ENCODE results near the gene COX5A.

COX5A gene

DNA sequence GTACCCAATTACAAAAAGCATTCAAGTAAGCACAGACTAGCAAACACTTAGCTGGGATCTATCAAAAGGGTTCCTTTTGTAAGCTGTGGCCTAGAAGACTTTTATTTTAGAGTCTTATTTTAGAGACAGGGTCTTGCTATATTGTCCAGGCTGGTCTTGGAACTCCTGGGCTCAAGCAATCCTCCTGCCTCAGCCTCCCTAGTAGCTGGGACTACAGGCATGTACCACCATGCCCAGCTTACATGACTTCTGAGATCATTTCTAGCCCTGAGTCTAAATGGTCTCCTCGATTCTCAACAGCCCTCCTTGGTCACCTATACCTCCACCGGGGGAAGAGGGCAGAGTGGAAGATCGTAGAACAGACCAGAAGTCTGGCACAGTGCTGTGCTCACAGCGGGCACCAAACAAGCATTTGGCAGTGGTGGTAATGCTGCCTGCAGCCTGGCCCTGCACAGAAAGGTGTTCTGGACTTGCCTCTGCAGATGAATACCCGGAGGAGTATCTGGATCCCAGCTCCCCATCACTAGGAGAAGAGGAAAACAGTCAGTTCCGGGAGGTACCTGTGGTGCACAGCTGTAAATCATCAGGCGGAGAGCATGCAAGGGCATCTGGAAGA is 33.6 kb downstream of the COX5A start:
- TF ChIP-seq TAF1 (IDR thresholded peaks at IDR 0.05; ENCODE audit: borderline replicate concordance, insufficient read depth, low read length) (no peak), SIN3A (IDR thresholded peaks at IDR 0.05; ENCODE audit: borderline replicate concordance, insufficient read depth, low read length) (no peak), POLR2AphosphoS5 (IDR thresholded peaks at IDR 0.05; ENCODE audit: low read depth, low read length) (no peak), FOXP2 (optimal IDR thresholded peaks at IDR 0.05; ENCODE audit: borderline replicate concordance, extremely low read depth, extremely low read length, insufficient read depth) (no peak)
- TF ChIP-seq, protein P1, sequence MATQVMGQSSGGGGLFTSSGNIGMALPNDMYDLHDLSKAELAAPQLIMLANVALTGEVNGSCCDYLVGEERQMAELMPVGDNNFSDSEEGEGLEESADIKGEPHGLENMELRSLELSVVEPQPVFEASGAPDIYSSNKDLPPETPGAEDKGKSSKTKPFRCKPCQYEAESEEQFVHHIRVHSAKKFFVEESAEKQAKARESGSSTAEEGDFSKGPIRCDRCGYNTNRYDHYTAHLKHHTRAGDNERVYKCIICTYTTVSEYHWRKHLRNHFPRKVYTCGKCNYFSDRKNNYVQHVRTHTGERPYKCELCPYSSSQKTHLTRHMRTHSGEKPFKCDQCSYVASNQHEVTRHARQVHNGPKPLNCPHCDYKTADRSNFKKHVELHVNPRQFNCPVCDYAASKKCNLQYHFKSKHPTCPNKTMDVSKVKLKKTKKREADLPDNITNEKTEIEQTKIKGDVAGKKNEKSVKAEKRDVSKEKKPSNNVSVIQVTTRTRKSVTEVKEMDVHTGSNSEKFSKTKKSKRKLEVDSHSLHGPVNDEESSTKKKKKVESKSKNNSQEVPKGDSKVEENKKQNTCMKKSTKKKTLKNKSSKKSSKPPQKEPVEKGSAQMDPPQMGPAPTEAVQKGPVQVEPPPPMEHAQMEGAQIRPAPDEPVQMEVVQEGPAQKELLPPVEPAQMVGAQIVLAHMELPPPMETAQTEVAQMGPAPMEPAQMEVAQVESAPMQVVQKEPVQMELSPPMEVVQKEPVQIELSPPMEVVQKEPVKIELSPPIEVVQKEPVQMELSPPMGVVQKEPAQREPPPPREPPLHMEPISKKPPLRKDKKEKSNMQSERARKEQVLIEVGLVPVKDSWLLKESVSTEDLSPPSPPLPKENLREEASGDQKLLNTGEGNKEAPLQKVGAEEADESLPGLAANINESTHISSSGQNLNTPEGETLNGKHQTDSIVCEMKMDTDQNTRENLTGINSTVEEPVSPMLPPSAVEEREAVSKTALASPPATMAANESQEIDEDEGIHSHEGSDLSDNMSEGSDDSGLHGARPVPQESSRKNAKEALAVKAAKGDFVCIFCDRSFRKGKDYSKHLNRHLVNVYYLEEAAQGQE (IDR thresholded peaks at IDR 0.05; ENCODE audit: insufficient read depth in 1 of 2, low read depth in 2 of 2, low read length in 2 of 2), result no peak

DNA sequence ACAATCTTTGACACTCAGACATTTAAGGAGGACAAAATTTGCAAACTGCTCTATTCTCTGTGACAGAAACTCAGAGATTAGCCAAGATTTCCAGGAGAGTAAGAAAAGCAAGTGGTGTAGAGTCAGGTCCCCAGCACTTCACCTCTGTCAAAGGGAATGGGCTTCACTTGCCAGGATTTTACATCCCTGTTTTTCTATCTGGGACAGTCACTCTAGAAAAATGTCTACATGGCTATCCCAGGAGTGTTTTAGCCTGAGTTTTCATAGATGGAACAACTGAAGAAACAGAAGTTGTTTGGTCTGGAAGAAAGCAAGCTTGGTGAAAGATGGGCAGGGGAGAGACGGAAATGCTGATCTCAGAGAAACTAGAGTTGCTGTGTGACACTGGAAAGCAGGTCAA is 34.2 kb downstream of the COX5A start:
- TF ChIP-seq TAF1 (IDR thresholded peaks at IDR 0.05; ENCODE audit: borderline replicate concordance, insufficient read depth, low read length) (no peak), FOXP2 (optimal IDR thresholded peaks at IDR 0.05; ENCODE audit: borderline replicate concordance, extremely low read depth, extremely low read length, insufficient read depth) (no peak), SIN3A (IDR thresholded peaks at IDR 0.05; ENCODE audit: borderline replicate concordance, insufficient read depth, low read length) (no peak), POLR2AphosphoS5 (IDR thresholded peaks at IDR 0.05; ENCODE audit: low read depth, low read length) (no peak)
- TF ChIP-seq, protein P1 (IDR thresholded peaks at IDR 0.05; ENCODE audit: insufficient read depth in 1 of 2, low read depth in 2 of 2, low read length in 2 of 2), result no peak

DNA sequence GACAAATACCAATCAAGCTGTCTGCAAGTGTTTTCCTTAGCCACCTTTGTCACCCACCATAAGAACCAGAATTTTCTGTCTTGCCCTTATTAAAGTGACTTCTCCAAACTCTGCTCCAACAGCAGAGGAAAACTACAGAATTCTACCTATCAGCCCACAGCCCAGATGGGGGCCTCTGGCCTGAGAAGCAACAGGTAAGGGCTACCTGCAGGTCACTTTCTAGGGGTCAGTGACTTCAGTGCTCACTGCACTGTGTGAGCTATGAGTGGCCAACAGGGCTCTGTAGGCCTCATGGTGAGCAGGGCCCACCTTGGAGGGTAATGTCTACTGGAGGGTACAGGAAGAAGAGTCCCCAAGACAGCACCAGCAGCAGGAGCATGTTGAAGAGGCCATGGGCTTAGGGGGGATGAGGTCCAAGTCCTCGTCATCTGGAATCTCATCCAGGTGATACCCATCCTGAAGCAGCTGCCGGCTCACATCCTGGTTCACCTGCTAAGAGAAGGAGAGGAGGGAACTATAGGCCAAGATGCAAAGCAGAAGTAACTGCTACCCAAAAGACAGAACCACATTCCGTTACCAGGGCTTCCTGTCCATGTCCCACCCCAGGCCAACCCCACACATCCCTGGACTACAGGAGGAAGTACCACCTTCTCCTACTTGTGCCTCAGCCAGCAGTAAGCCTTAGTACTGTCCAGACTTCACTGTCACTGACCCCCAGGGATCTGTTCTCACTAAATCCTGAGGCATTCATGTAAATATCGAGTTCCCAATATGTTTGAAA is 35.4 kb downstream of the COX5A start:
- no peak for TF ChIP-seq FOXP2 (optimal IDR thresholded peaks at IDR 0.05; ENCODE audit: borderline replicate concordance, extremely low read depth, extremely low read length, insufficient read depth)
- TF ChIP-seq, protein P1 (IDR thresholded peaks at IDR 0.05; ENCODE audit: insufficient read depth in 1 of 2, low read depth in 2 of 2, low read length in 2 of 2), result no peak
- TF ChIP-seq POLR2AphosphoS5 (IDR thresholded peaks at IDR 0.05; ENCODE audit: low read depth, low read length), result no peak
- TF ChIP-seq SIN3A (IDR thresholded peaks at IDR 0.05; ENCODE audit: borderline replicate concordance, insufficient read depth, low read length), result no peak
- no peak for TF ChIP-seq TAF1 (IDR thresholded peaks at IDR 0.05; ENCODE audit: borderline replicate concordance, insufficient read depth, low read length)

DNA sequence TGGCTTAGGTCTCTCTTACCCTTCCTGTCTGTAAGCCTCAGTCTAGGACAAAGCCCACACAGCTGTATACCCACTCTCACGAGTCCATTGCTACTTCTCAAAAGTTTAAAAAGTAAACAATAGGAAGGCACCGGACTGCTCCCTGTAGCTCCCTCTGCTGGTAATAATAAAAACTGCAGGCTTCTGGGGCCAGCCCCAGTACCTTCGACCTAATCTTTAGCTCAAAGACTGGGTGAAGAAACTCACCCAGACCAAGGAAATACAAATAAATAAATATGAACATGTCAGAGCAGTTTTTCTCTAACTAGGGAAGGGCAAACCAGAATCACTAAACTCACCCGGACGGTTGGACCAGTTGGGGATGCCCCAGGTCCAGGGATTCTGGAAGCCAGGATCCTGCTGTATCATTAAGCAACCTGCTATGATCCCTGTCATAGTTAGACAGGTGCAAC is 36.2 kb downstream of the COX5A start:
- TF ChIP-seq TAF1 (IDR thresholded peaks at IDR 0.05; ENCODE audit: borderline replicate concordance, insufficient read depth, low read length), result no peak
- TF ChIP-seq SIN3A (IDR thresholded peaks at IDR 0.05; ENCODE audit: borderline replicate concordance, insufficient read depth, low read length), result no peak
- TF ChIP-seq POLR2AphosphoS5 (IDR thresholded peaks at IDR 0.05; ENCODE audit: low read depth, low read length), result no peak; the same call in 1 of the 2 replicates
- TF ChIP-seq, protein P1 (IDR thresholded peaks at IDR 0.05; ENCODE audit: insufficient read depth in 1 of 2, low read depth in 2 of 2, low read length in 2 of 2), result no peak
- no peak for TF ChIP-seq FOXP2 (optimal IDR thresholded peaks at IDR 0.05; ENCODE audit: borderline replicate concordance, extremely low read depth, extremely low read length, insufficient read depth)

Data from PFSK-1 (cell line).